GM10847 (cell line): ENCODE measurements around the gene DIPK1A.

ENCODE experiments used
- POLR2A ChIP-seq: IDR thresholded peaks from 2 replicates; pipeline ENCODE4 v1.6.1; 2011; ENCODE audit not compliant: insufficient read length; ENCODE audit errors: extremely low read depth

DIPK1A gene

DNA sequence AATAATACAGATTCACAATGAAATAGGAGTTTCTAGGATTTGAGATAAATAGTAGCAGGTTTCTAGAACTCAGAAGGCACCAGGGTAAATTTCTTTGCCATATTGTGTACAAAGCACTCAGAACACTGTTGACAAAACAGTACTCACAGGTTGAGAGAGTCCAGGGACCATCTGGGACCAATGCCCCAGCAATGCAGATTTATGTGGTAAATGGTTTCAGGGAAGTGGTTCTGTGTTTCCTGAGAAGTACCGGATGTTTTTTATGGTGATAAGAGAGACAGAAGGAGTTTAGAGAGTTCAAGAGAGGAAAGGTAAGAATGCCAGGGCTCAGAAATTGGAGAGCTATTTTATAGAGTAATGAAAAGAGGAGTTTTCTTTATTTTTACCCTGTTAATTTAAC is 29.6 kb upstream of the DIPK1A start:
- no peak for TF ChIP-seq POLR2A

DNA sequence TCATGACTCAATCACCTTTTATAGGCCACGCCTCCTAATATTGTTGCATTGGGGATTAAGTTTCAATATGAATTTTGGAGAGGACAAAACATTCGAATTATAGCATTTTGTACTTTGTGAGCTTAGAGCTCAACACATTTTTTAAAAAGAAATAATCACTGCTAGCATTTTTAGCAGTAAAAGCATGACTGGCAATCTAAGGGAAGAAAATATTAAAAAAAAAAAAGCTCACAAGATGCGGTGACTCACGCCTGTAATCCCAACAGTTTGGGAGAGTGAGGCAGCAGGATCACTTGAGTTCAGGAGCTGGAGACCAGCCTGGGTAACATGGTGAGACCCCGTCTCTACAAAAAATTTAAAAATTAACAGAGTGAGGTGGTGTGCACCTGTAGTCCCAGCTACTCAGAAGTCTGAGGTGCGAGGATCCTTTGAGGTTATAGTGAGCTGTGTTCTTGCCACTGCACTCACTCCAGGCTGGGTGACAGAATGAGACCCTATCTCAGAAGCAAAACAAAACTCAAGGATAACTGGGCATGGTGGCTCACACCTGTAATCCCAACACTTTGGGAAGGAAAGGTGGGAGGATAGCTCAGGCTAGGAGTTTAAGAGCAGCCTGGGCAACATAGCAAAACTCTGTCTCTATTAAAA is 28.8 kb upstream of the DIPK1A start:
- no peak for TF ChIP-seq POLR2A

- no peak for TF ChIP-seq POLR2A
Measured at GRCh38 chr1:92989253-92989652, 28.0 kb upstream of the DIPK1A start.

- no peak for TF ChIP-seq POLR2A
Measured at GRCh38 chr1:92987462-92987861, 26.2 kb upstream of the DIPK1A start.

DNA sequence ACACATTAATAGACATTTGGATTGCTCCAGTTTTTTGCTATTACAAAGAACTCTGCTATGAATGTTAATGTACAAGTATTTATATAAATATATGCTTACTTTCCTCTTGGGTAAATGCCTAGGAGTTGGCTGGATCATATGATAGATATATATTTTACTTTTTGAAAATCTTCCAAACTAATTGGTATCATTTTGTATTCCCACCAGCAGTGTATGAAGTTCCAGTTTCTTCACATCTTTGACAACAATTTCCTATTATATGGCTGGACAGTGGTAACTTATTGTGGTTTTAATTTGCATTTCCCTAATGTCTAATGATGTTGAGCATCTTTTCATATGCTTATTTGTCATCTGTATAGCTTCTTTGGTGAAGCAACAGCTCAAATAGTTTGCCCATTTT is 23.8 kb upstream of the DIPK1A start:
- TF ChIP-seq POLR2A = no peak

GRCh38 chr1:92980732-92981647 is 19.7 kb upstream of the DIPK1A start:
- TF ChIP-seq POLR2A = no peak

- TF ChIP-seq POLR2A = no peak
Measured at GRCh38 chr1:92975551-92976232, 14.4 kb upstream of the DIPK1A start.

- TF ChIP-seq POLR2A = no peak
Measured at GRCh38 chr1:92973203-92973897, 12.1 kb upstream of the DIPK1A start.

DNA sequence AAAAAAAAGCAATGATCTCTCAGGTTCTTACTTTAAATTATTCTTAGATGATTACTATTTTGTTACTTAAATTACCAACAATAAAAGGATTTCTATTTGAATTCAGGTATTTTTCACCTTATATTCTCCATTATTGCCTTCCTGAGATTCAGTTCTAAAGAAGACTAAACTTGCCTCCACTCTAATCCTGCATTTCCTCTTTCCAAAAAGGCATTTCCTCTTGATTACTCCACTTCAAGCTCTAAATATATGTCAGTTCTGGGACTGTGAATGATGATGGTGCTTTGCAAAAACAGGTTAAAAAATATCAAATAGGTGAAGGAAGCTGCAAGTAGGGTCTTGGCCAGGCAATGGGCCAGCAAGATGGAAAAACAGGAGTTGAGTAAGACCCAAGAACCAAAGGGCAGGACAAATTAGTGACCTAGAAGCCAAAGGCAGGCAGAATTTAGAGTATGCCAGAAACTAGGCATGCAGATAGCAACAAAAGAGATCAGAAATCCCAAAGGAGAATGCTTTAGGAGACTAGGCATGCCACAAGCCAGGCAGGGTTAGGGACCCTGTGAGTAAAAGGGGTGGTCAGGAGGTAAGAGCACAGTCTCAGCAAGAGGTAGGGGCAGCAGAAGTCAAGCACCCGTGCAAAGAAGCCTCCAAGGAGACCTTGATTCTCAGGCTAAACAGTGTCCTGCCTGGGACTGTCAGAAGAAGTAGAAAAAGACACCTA is 11.3 kb upstream of the DIPK1A start:
- no peak for TF ChIP-seq POLR2A

- no peak for TF ChIP-seq POLR2A
Measured at GRCh38 chr1:92970990-92971689, 9.9 kb upstream of the DIPK1A start.

DNA sequence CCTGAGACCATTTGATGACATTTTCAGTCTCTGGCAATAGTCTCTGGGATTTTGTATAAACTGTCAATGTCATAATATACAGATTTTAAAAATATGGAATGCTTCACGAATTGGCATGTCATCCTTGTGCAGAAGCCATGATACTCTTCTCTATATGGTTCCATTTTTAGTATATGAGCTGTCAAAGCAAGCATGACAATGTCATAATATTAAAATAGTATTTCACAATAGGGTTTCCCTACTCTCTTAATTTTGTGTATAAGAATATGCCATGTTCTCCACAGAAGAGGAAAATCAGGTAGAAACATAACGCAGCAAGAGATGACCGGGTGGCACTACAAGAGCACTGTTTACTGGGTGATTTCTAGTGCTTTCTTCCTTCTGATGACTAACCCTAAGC is 8.3 kb upstream of the DIPK1A start:
- no peak for TF ChIP-seq POLR2A

DNA sequence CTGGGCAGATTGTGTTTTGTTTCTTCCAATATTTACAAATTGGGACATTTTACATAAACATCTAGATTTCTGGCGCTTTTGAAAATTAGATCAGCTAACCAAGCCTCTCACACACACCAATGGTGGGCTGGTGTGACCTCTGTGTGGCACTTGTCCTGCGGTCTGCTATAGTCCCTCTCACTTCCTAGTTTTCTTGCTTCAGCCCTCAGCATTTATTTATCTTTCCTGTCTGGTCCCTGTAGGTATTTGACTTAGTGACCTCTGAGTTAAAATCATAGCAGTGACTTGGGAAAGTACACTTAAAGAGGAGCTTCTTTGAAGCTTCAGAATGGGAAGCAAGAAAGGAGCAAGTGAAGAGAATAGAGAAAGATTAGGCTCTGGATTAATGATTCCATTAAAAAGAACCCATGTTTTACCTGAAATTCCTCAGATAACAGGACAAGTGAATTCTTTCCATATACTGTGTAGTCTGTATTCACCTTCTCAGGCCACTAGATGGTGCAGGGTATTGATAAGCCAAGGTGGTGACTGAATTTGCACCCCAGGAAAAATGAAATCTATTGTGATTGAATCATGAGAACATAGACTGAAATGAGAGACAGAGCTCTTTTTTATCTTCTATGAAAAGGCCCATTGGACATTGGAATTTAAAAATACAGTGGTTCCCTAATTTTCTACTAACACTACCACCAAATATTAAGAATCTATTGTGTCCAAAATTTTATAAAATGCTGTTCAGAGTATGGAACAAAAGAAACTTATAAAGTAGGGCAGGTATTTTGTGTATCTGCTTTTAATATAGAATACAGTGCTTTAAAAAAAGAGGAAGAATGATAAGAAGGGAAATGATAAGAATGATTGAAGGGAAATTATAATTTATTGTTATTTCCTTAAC is 7.1 kb upstream of the DIPK1A start:
- TF ChIP-seq POLR2A = no peak

DNA sequence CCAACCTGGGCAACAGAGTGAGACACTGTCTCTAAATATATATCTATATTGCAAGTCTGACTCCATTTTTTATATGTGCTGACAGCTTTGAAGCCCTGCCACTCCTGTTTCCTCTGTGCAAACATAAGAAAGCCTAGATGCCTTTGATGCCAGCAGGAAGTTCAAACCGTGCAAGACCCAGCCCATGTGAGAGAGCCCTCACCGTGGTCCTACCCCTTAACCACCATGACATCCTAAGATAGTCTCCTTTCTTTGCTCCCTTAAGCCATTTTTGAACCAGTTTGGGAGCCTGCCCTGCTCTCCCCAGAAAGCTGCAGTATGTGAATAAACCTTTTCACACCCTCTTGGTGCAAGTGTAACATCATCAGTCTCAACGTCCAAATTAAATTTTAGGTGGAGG is 3.7 kb upstream of the DIPK1A start:
- no peak for TF ChIP-seq POLR2A
